Smooth muscle cell (in vitro differentiated cells): ENCODE results near the gene CDC42BPB. TPM values are rescaled to one million over a fixed set of nuclear protein-coding genes. Genes with fewer than 3 reads are reported as not detected.

Experiments
- DNase-seq: peaks from one replicate; lab custom pipeline; 2025; ENCODE audit not compliant: unreplicated experiment; lab: John Stamatoyannopoulos, UW
- H2AFZ ChIP-seq: fragments of 200-600 bp; sonication (generic); 2 replicates; pipeline ENCODE4 v1.6.0; 2016; ENCODE audit warnings: antibody characterized with exemption, low read depth, mild to moderate bottlenecking
- H3F3A ChIP-seq: fragments of 200-600 bp; sonication (generic); 2 replicates; pipeline ENCODE4 v1.6.0; 2017; ENCODE audit warnings: antibody characterized with exemption, low read depth
- H3K27ac ChIP-seq: fragments of 200-600 bp; sonication (generic); 2 replicates; pipeline ENCODE4 v1.5.1; 2016; ENCODE audit warnings: low read depth, mild to moderate bottlenecking
- H3K27me3 ChIP-seq: fragments of 200-600 bp; sonication (generic); 2 replicates; pipeline ENCODE4 v1.6.1; 2016; ENCODE audit warnings: low read depth, mild to moderate bottlenecking
- H3K36me3 ChIP-seq: fragments of 200-600 bp; sonication (generic); 2 replicates; pipeline ENCODE4 v1.5.1; 2016; ENCODE audit warnings: low read depth
- H3K4me1 ChIP-seq: fragments of 200-600 bp; sonication (generic); 2 replicates; pipeline ENCODE4 v1.5.1; 2016; ENCODE audit warnings: low read depth
- H3K4me2 ChIP-seq: fragments of 200-600 bp; sonication (generic); 2 replicates; pipeline ENCODE4 v1.6.0; 2016; ENCODE audit warnings: mild to moderate bottlenecking
- H3K4me3 ChIP-seq: fragments of 200-600 bp; sonication (generic); 2 replicates; pipeline ENCODE4 v1.5.1; 2016; ENCODE audit warnings: mild to moderate bottlenecking
- H3K79me2 ChIP-seq: fragments of 200-600 bp; sonication (generic); 2 replicates; pipeline ENCODE4 v1.6.0; 2016; ENCODE audit warnings: low read depth, mild to moderate bottlenecking
- H3K9ac ChIP-seq: fragments of 200-600 bp; sonication (generic); 2 replicates; pipeline ENCODE4 v1.6.0; 2016; ENCODE audit warnings: low read depth
- H3K9me3 ChIP-seq: fragments of 200-600 bp; sonication (generic); replicated peaks from 2 replicates; pipeline ENCODE4 v1.5.1; 2016; ENCODE audit warnings: low read depth
- H4K20me1 ChIP-seq: fragments of 200-600 bp; sonication (generic); 2 replicates; pipeline ENCODE4 v1.6.0; 2016; ENCODE audit warnings: low read depth
- CTCF ChIP-seq: fragments of 200-600 bp; sonication (generic); IDR thresholded peaks from 2 replicates; pipeline ENCODE4 v1.5.1; 2017; ENCODE audit warnings: borderline replicate concordance, mild to moderate bottlenecking, antibody characterized with exemption; ENCODE audit not compliant: insufficient read depth, poor library complexity, severe bottlenecking
- WGBS: methylation state at CpG from one replicate; pipeline ENCODE4 v1.1.7; 2016; ENCODE audit warnings: low lambda C conversion rate; 5-methylcytosine and 5-hydroxymethylcytosine counted together
- polyA plus RNA-seq: library from polyadenylated mRNA; unstranded; fragments of >200 nt; fragmentation: Nextera tagmentation; extraction: Ambion mirVana; gene quantifications from 2 replicates; pipeline ENCODE4 v1.2.1, GENCODE V29; 2016
- total RNA-seq: library from RNA; depleted of rRNA; stranded (reverse); fragments of >200 nt; gene quantifications from 2 replicates; pipeline ENCODE4 v1.2.3, GENCODE V29; 2014

Gene CDC42BPB
- total and polyA plus RNA-seq, 2 experiments from 2014 or later: 11.3 to 71.2 TPM

DNA sequence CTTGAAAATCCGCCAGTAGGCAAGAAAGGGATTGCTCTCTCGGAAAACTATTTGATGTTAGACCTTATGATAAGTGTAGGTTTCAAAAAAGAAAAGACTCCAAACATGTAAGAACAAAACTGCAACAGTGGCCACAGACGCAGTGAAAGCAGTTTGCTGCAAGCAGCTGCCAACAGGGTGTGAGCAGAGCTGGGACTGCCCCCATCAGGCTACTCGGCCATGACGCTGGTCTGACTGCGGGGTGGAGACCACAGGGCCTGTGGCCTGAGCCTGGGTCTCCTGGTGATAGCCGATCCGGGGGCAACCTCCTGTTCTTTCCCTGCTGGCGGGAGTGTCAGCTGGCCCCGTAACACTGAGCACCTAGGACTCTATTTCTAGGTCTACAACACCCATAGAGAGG, 71.7 kb downstream of the CDC42BPB start:
- Histone ChIP-seq H3K4me2 (no peak overlapping the region), H4K20me1 (peaks cover 23% of the 10 kb centered on the region), H3K27me3 (no peaks in the 10 kb centered on the region), H3K36me3 (peaks cover 14% of the 10 kb centered on the region), H3K4me1 (no peaks in the 10 kb centered on the region), H3K79me2 (peaks cover 20% of the 10 kb centered on the region), H3K27ac (no peak overlapping the region), H3K9ac (no peak overlapping the region), H2AFZ (no peak overlapping the region), H3K4me3 (no peak overlapping the region), H3K9me3 (peaks cover 15% of the 10 kb centered on the region), H3F3A (no peaks in the 10 kb centered on the region)
- no peak for TF ChIP-seq CTCF
- WGBS: 90% methylated on average over 10 of the region's 10 CpGs
- DNase-seq: no peak

- no peak for TF ChIP-seq CTCF
- H3K36me3 ChIP-seq: peaks cover 8% of the 10 kb centered on the region
These were observed 72.8 kb downstream of the CDC42BPB start for GRCh38 chr14:102984336-102985102.

DNA sequence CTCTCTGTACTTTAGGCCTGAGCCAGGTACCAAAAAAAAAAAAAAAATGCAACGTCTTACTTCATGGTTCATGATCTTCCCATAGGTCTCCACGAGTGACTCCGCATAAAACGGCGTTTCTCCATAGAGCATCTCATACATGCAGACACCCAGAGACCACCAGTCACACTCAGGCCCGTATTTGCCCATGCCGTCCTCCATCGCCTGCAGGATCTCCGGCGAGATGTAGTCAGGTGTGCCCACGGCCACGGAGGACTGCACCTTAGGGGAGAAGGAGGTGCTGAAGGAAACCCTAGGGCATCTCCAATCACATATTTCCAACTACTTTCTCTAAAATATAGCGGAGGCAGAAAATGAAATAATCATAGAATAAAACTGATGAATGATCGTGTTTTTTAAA, 73.9 kb downstream of the CDC42BPB start:
- no peak overlapping the region for H3K4me3 ChIP-seq
- no peak for TF ChIP-seq CTCF
- H3F3A ChIP-seq: no peaks in the 10 kb centered on the region
- WGBS: 97% methylated on average over 14 of the region's 14 CpGs
- no peak overlapping the region for H3K4me2 ChIP-seq
- H3K9me3 ChIP-seq: peaks cover 8% of the 10 kb centered on the region
- peaks cover 4% of the 10 kb centered on the region for H3K36me3 ChIP-seq
- no peak overlapping the region for H3K27ac ChIP-seq
- no peak for DNase-seq
- H3K9ac ChIP-seq: no peak overlapping the region
- peaks cover 12% of the 10 kb centered on the region for H3K79me2 ChIP-seq
- H3K4me1 ChIP-seq: no peaks in the 10 kb centered on the region
- no peaks in the 10 kb centered on the region for H3K27me3 ChIP-seq
- peaks cover 23% of the 10 kb centered on the region for H4K20me1 ChIP-seq
- H2AFZ ChIP-seq: no peak overlapping the region

More at GRCh38 chr14:102984336-102985102, 72.8 kb downstream of the CDC42BPB start:
- no peak overlapping the region for H3K9ac ChIP-seq
- WGBS: 98% methylated on average over 19 of the region's 19 CpGs
- DNase-seq: no peak
- H2AFZ ChIP-seq: no peak overlapping the region
- peaks cover 17% of the 10 kb centered on the region for H3K79me2 ChIP-seq
- no peaks in the 10 kb centered on the region for H3K4me1 ChIP-seq
- no peaks in the 10 kb centered on the region for H3K27me3 ChIP-seq
- peaks cover 15% of the 10 kb centered on the region for H3K9me3 ChIP-seq
- H3F3A ChIP-seq: no peaks in the 10 kb centered on the region
- no peak overlapping the region for H3K4me3 ChIP-seq
- H3K4me2 ChIP-seq: no peak overlapping the region
- H3K27ac ChIP-seq: no peak overlapping the region
- peaks cover 23% of the 10 kb centered on the region for H4K20me1 ChIP-seq
